ENCODE results near the gene NBL1.

NBL1 gene

DNA sequence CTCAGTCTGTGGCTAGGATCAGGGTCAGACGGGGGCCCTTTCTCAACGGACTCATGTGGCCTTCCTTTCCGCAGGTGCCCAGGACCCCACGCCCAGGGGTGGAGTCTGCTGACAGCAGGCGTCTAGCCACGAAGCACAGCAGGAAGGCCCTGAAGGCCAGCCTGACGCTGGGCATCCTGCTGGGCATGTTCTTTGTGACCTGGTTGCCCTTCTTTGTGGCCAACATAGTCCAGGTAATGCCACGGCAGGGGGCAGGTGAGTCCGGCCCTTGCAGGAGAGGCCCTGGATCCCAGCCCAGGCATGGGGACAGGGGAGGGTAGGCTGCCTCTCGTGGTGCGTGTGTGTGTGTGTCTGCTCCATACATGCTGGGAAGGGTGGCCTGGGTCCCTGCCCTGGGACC, 34.4 kb downstream of the NBL1 start:
- H3K27ac ChIP-seq = no peak overlapping the region
- no peak for TF ChIP-seq ZFX (IDR thresholded peaks at IDR 0.05)
- TF ChIP-seq CTCF (conservative IDR thresholded peaks at IDR 0.05) = no peak

DNA sequence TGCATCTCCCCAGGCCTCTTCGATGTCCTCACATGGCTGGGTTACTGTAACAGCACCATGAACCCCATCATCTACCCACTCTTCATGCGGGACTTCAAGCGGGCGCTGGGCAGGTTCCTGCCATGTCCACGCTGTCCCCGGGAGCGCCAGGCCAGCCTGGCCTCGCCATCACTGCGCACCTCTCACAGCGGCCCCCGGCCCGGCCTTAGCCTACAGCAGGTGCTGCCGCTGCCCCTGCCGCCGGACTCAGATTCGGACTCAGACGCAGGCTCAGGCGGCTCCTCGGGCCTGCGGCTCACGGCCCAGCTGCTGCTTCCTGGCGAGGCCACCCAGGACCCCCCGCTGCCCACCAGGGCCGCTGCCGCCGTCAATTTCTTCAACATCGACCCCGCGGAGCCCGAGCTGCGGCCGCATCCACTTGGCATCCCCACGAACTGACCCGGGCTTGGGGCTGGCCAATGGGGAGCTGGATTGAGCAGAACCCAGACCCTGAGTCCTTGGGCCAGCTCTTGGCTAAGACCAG, 34.9 kb downstream of the NBL1 start:
- TF ChIP-seq ZFX (IDR thresholded peaks at IDR 0.05) (no peak), CTCF (conservative IDR thresholded peaks at IDR 0.05) (no peak)
- no peak overlapping the region for H3K27ac ChIP-seq

DNA sequence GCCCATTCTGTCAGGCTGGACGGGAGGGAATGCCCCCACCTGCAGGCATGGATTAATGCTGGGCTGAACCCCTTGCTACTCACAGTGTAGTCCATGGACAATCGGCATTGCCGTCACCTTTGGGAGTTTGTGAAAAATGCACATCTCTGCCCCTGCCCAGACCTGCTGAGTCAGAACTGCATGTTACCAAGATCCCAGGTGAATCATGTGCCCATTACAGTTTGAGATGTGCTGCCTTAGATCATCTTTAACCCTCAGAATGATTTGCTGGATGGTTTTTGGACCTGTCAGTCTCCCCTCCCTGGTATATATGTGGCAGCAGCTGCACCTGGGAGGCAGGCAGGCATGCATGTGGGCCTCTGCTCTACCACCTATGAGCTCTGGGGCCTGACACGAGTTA, 35.6 kb downstream of the NBL1 start:
- no peak overlapping the region for H3K27ac ChIP-seq
- no peak for TF ChIP-seq CTCF (conservative IDR thresholded peaks at IDR 0.05)
- TF ChIP-seq ZFX (IDR thresholded peaks at IDR 0.05) = no peak

DNA sequence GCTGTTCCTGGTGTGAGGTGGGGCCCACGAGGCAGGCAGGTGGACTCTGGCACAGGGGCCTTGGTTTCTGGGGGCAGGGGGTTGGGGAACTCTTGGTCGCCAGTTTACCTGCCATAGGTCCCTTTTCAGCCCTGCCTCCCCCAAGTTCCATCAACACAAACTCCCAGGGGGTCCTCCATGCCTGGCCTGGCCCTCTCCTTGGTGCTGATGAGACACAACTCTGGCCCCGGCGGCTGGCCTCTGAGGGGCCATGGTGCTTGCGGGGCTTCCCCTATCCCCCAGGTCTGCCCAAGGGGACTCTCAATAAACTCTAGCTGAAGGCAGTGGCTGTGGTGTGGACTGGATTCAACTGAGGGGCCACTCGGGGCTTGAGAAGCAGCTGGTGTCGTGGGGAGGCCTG, 36.5 kb downstream of the NBL1 start:
- no peak for TF ChIP-seq ZFX (IDR thresholded peaks at IDR 0.05)
- TF ChIP-seq CTCF (conservative IDR thresholded peaks at IDR 0.05) = no peak
- H3K27ac ChIP-seq = no peak overlapping the region

GRCh38 chr1:19682257-19682656, 38.1 kb downstream of the NBL1 start:
- TF ChIP-seq CTCF (conservative IDR thresholded peaks at IDR 0.05) (no peak), ZFX (IDR thresholded peaks at IDR 0.05) (no peak)
- no peak overlapping the region for H3K27ac ChIP-seq

GRCh38 chr1:19682901-19683300, 38.8 kb downstream of the NBL1 start:
- TF ChIP-seq CTCF (conservative IDR thresholded peaks at IDR 0.05) (no peak), ZFX (IDR thresholded peaks at IDR 0.05) (no peak)
- no peak overlapping the region for H3K27ac ChIP-seq

DNA sequence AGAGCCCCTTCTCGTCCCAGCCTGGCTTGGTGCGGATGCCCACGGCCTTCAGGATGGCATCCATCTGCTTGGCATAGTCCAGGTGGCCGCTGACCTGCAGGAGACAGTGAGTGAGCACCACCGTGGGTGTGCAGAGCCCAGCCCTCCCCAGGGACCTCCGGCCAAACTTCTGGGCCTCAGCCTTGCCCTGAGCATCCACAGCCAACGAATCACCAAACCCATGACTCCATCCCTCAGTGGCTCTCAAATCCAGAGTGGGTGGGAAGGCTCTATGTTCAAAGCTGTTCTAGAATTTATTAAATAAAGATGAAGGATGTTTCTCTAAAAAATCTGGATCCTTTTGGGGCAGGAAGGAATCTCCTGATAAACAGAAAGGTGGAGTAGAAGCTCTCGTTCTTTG, 39.2 kb downstream of the NBL1 start:
- TF ChIP-seq CTCF (conservative IDR thresholded peaks at IDR 0.05) (no peak), ZFX (IDR thresholded peaks at IDR 0.05) (no peak)
- H3K27ac ChIP-seq = no peak overlapping the region
